ENCODE results near the gene NAA25.

NAA25 gene

DNA sequence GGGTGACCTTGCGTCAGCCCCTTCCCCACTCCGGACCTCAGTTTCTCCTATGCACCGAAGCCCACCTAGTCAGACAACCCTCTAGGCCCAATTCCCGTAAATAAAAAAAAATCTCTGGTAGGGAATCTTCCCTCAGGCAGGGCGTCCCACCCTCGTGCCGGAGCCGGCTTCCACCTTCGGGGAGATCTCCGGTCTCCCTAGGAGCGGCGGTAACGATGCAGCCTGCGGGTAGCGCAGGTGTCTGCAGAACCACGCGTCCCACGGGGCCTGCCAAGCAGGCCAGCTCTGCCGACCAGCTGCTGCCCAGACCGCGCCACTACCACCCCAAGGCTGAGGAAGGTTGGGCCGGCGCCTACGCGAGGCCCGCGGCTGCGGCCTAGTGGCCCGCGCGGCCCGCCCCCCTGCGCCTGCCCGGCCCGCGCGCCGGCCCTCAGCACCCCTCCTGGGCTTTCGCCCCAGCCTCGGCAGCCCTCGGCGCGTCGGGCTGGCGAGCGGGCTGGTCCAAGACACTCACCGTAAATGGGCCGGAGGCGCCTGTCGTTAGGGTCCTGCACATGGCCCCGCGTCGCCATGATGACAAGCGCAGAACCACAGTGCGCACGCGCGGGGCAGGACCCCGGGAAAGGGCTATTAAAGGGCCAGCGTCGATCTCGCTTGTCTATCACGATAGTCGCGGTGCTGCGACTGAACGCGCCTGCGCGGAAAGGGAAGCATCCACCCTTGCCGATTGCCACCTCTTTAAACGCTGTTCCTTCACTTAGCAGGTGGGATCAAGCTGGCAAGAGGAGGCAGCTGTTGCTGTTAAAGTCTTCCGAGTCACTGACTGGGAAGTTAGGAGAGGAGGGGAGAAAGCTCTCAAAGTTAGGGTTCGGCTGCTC, at the start of gene NAA25:
Gene NAA25, minus strand, starts transcription at position 582 of the 878 bp plus-strand sequence. Its CDS starts 10 bp downstream, at position 572.
- Histone ChIP-seq H3K9me3 (ENCODE audit: control insufficient read depth, insufficient read depth, low read length) (no peaks in the 10 kb centered on the region), H3K27ac (ENCODE audit: low read length) (no peak within 1 kb of the TSS), H3K27me3 (ENCODE audit: control insufficient read depth, insufficient read depth, low read length) (no peaks in the 10 kb centered on the region), H3K4me3 (ENCODE audit: low read length) (peak within 1 kb of the TSS; percentile 85), H3K36me3 (ENCODE audit: control insufficient read depth, insufficient read depth, low read length) (no peaks in the 10 kb centered on the region), H3K4me1 (ENCODE audit: control insufficient read depth, insufficient read depth, low read length) (peaks cover 3% of the 10 kb centered on the region; the same call in 1 of the 2 replicates)
- WGBS (ENCODE audit: insufficient coverage, insufficient read length), result no CpG with 5 or more reads among the region's 74 CpGs
- peak; percentile 84 for DNase-seq (ENCODE audit: low read depth, low spot score)

DNA sequence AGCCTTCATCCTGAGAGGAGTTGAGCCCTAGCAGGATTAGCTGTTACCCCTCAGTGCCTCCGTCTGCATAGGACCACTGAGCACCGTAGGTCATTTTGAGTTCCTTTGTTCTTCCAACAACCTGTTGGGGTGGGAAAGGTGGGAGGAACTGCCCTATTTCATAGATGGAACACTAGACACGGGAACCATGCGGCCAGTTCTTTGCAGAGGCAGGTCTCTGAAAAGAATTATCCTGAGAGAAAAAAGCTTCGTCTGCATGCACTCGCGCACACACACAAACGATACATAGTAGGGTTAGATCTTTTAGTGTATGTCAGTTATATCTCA, 45.3 kb upstream of the NAA25 start:
- Histone ChIP-seq H3K36me3 (ENCODE audit: control insufficient read depth, insufficient read depth, low read length) (peaks cover 16% of the 10 kb centered on the region), H3K4me3 (ENCODE audit: low read length) (no peak overlapping the region), H3K9me3 (ENCODE audit: control insufficient read depth, insufficient read depth, low read length) (no peaks in the 10 kb centered on the region), H3K4me1 (ENCODE audit: control insufficient read depth, insufficient read depth, low read length) (no peaks in the 10 kb centered on the region), H3K27ac (ENCODE audit: low read length) (no peak overlapping the region), H3K27me3 (ENCODE audit: control insufficient read depth, insufficient read depth, low read length) (no peaks in the 10 kb centered on the region)
- no peak for DNase-seq (ENCODE audit: low read depth, low spot score)
- WGBS (ENCODE audit: insufficient coverage, insufficient read length), result no CpG with 5 or more reads among the region's 8 CpGs

DNA sequence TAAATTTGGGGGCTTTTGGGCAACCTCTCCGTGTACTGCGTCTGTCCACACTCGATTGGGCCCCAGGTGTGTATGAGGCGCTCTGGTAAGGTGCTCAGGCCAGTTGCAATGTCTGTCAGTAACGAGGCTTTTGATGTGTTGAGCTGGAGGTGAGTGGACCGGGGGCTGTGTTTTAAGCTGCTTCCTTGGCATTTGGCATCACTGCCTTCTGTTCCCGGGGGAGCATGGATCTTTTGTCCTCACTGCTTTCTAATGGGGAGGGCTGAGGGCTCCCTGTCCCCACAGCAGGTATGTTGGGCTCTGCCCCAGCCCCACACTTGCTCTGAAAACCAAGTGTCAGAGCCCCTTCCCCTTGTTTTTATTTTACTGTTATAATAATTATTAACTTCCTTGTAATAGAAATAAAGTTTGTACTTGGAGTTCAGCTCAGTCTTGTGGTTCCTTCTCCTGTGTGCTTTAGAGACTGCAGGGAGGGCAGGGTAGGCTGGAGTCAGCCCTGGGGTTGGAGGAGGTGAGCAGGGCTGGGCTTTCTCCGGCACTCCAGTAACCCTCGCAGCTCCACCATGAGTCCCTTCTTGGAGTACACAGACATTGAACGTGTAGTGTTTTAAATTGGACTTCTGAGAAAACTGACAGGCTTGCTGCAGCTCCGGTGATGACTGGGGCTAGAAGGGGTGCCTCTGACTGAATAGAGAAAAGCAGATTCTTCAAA, 44.8 kb upstream of the NAA25 start:
- H3K27me3 ChIP-seq (ENCODE audit: control insufficient read depth, insufficient read depth, low read length), result no peaks in the 10 kb centered on the region
- no peak for DNase-seq (ENCODE audit: low read depth, low spot score)
- H3K27ac ChIP-seq (ENCODE audit: low read length), result no peak overlapping the region
- H3K36me3 ChIP-seq (ENCODE audit: control insufficient read depth, insufficient read depth, low read length), result peaks cover 17% of the 10 kb centered on the region
- H3K4me1 ChIP-seq (ENCODE audit: control insufficient read depth, insufficient read depth, low read length), result no peaks in the 10 kb centered on the region
- no CpG with 5 or more reads among the region's 11 CpGs for WGBS (ENCODE audit: insufficient coverage, insufficient read length)
- no peaks in the 10 kb centered on the region for H3K9me3 ChIP-seq (ENCODE audit: control insufficient read depth, insufficient read depth, low read length)
- no peak overlapping the region for H3K4me3 ChIP-seq (ENCODE audit: low read length)

- H3K4me1 ChIP-seq (ENCODE audit: control insufficient read depth, insufficient read depth, low read length), result no peaks in the 10 kb centered on the region
- H3K4me3 ChIP-seq (ENCODE audit: low read length), result no peak overlapping the region
- no CpG with 5 or more reads among the region's 11 CpGs for WGBS (ENCODE audit: insufficient coverage, insufficient read length)
- no peak for DNase-seq (ENCODE audit: low read depth, low spot score)
- H3K27me3 ChIP-seq (ENCODE audit: control insufficient read depth, insufficient read depth, low read length), result no peaks in the 10 kb centered on the region
- H3K9me3 ChIP-seq (ENCODE audit: control insufficient read depth, insufficient read depth, low read length), result no peaks in the 10 kb centered on the region
- H3K27ac ChIP-seq (ENCODE audit: low read length), result no peak overlapping the region
- H3K36me3 ChIP-seq (ENCODE audit: control insufficient read depth, insufficient read depth, low read length), result peaks cover 21% of the 10 kb centered on the region
Measured at GRCh38 chr12:112151766-112152541, 43.4 kb upstream of the NAA25 start.

GRCh38 chr12:112149596-112149995, 41.0 kb upstream of the NAA25 start:
- peaks cover 27% of the 10 kb centered on the region for H3K36me3 ChIP-seq (ENCODE audit: control insufficient read depth, insufficient read depth, low read length)
- WGBS (ENCODE audit: insufficient coverage, insufficient read length), result no CpG with 5 or more reads among the region's 5 CpGs
- no peaks in the 10 kb centered on the region for H3K4me1 ChIP-seq (ENCODE audit: control insufficient read depth, insufficient read depth, low read length)
- no peak overlapping the region for H3K4me3 ChIP-seq (ENCODE audit: low read length)
- no peak overlapping the region for H3K27ac ChIP-seq (ENCODE audit: low read length)
- H3K27me3 ChIP-seq (ENCODE audit: control insufficient read depth, insufficient read depth, low read length), result no peaks in the 10 kb centered on the region
- no peak for DNase-seq (ENCODE audit: low read depth, low spot score)
- H3K9me3 ChIP-seq (ENCODE audit: control insufficient read depth, insufficient read depth, low read length), result no peaks in the 10 kb centered on the region

- peaks cover 27% of the 10 kb centered on the region for H3K36me3 ChIP-seq (ENCODE audit: control insufficient read depth, insufficient read depth, low read length)
- no CpG with 5 or more reads among the region's 3 CpGs for WGBS (ENCODE audit: insufficient coverage, insufficient read length)
Measured at GRCh38 chr12:112148031-112148513, 39.5 kb upstream of the NAA25 start.

DNA sequence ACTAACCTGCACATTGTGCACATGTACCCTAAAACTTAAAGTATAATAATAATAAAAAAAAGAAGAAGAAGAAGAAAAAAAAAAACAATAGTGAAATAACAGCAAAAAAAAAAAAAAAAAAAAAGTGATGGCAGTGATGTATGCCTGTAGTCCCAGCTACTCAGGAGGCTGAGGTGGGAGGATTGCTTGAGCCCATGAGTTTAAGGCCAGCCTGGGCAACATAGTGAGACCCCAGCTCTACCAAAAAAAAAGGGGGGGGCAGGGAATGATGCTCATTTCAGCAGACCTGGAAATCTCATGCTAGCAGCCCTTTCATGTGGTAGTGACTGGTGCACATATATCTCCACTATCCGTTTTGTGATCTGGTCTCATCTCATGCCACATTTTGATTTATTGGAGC, 37.5 kb upstream of the NAA25 start:
- no peaks in the 10 kb centered on the region for H3K9me3 ChIP-seq (ENCODE audit: control insufficient read depth, insufficient read depth, low read length)
- peaks cover 25% of the 10 kb centered on the region; the same call in 1 of the 2 replicates for H3K36me3 ChIP-seq (ENCODE audit: control insufficient read depth, insufficient read depth, low read length)
- no peak overlapping the region for H3K27ac ChIP-seq (ENCODE audit: low read length)
- DNase-seq (ENCODE audit: low read depth, low spot score), result no peak
- H3K4me3 ChIP-seq (ENCODE audit: low read length), result no peak overlapping the region
- no peaks in the 10 kb centered on the region for H3K4me1 ChIP-seq (ENCODE audit: control insufficient read depth, insufficient read depth, low read length)
- no peaks in the 10 kb centered on the region for H3K27me3 ChIP-seq (ENCODE audit: control insufficient read depth, insufficient read depth, low read length)
- WGBS (ENCODE audit: insufficient coverage, insufficient read length), result no CpG with 5 or more reads among the region's 1 CpG

More at GRCh38 chr12:112148031-112148513, 39.5 kb upstream of the NAA25 start:
- DNase-seq (ENCODE audit: low read depth, low spot score), result no peak
- H3K27me3 ChIP-seq (ENCODE audit: control insufficient read depth, insufficient read depth, low read length), result no peaks in the 10 kb centered on the region
- H3K9me3 ChIP-seq (ENCODE audit: control insufficient read depth, insufficient read depth, low read length), result no peaks in the 10 kb centered on the region
- H3K4me1 ChIP-seq (ENCODE audit: control insufficient read depth, insufficient read depth, low read length), result no peaks in the 10 kb centered on the region
- no peak overlapping the region for H3K4me3 ChIP-seq (ENCODE audit: low read length)
- no peak overlapping the region for H3K27ac ChIP-seq (ENCODE audit: low read length)

DNA sequence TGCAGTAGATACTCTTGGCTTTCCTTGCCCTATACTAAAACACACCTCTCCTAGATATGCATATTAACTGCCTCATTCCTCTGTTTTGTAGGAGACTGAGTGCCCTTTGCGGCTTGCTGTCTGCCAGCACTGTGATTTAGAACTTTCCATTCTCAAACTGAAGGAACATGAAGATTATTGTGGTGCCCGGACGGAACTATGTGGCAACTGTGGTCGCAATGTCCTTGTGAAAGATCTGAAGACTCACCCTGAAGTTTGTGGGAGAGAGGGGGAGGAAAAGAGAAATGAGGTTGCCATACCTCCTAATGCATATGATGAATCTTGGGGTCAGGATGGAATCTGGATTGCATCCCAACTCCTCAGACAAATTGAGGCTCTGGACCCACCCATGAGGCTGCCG, 32.1 kb upstream of the NAA25 start:
- no peak for DNase-seq (ENCODE audit: low read depth, low spot score)
- H3K9me3 ChIP-seq (ENCODE audit: control insufficient read depth, insufficient read depth, low read length), result no peaks in the 10 kb centered on the region
- H3K27ac ChIP-seq (ENCODE audit: low read length), result no peak overlapping the region
- no peak overlapping the region for H3K4me3 ChIP-seq (ENCODE audit: low read length)
- peaks cover 17% of the 10 kb centered on the region; the same call in 1 of the 2 replicates for H3K36me3 ChIP-seq (ENCODE audit: control insufficient read depth, insufficient read depth, low read length)
- no CpG with 5 or more reads among the region's 5 CpGs for WGBS (ENCODE audit: insufficient coverage, insufficient read length)
- no peaks in the 10 kb centered on the region for H3K27me3 ChIP-seq (ENCODE audit: control insufficient read depth, insufficient read depth, low read length)
- no peaks in the 10 kb centered on the region for H3K4me1 ChIP-seq (ENCODE audit: control insufficient read depth, insufficient read depth, low read length)

GRCh38 chr12:112134731-112135130, 26.1 kb upstream of the NAA25 start:
- WGBS (ENCODE audit: insufficient coverage, insufficient read length), result no CpG with 5 or more reads among the region's 3 CpGs

DNA sequence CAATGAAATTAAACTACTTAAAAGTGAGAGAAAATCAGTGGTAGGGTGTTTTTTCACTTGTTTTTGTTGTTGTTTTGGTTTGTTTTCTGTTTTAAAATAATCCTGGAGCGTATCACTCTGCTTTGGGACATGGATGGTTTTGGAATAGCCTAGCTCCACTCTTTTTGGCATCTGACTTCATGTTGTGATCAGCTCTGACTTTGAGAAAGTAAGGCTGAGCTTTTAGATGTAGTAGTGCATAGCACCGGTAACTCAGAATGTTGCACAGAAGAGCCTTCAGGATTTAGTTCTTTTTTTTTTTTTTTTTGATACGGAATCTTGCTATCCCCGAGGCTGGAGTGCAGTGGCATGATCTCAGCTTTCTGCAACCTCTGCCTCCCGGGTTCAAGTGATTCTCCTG, 24.8 kb upstream of the NAA25 start:
- Histone ChIP-seq H3K27me3 (ENCODE audit: control insufficient read depth, insufficient read depth, low read length) (no peaks in the 10 kb centered on the region), H3K36me3 (ENCODE audit: control insufficient read depth, insufficient read depth, low read length) (0 out of 2 replicates have a peak, but pooled peaks cover 3% of the 10 kb centered on the region)

More at GRCh38 chr12:112134731-112135130, 26.1 kb upstream of the NAA25 start:
- 0 out of 2 replicates have a peak, but pooled peaks cover 3% of the 10 kb centered on the region for H3K36me3 ChIP-seq (ENCODE audit: control insufficient read depth, insufficient read depth, low read length)
- H3K27ac ChIP-seq (ENCODE audit: low read length), result no peak overlapping the region
- no peaks in the 10 kb centered on the region for H3K4me1 ChIP-seq (ENCODE audit: control insufficient read depth, insufficient read depth, low read length)
- no peaks in the 10 kb centered on the region for H3K9me3 ChIP-seq (ENCODE audit: control insufficient read depth, insufficient read depth, low read length)
- no peak for DNase-seq (ENCODE audit: low read depth, low spot score)
- H3K27me3 ChIP-seq (ENCODE audit: control insufficient read depth, insufficient read depth, low read length), result no peaks in the 10 kb centered on the region
- H3K4me3 ChIP-seq (ENCODE audit: low read length), result no peak overlapping the region

More for the DNA sequence above, 24.8 kb upstream of the NAA25 start:
- WGBS (ENCODE audit: insufficient coverage, insufficient read length), result no CpG with 5 or more reads among the region's 5 CpGs
- H3K9me3 ChIP-seq (ENCODE audit: control insufficient read depth, insufficient read depth, low read length), result no peaks in the 10 kb centered on the region
- no peaks in the 10 kb centered on the region for H3K4me1 ChIP-seq (ENCODE audit: control insufficient read depth, insufficient read depth, low read length)
- DNase-seq (ENCODE audit: low read depth, low spot score), result no peak
- H3K4me3 ChIP-seq (ENCODE audit: low read length), result no peak overlapping the region
- no peak overlapping the region for H3K27ac ChIP-seq (ENCODE audit: low read length)
